Kidney epithelial cell (primary cell): ENCODE data around the gene FBXW11. TPM values are rescaled to one million over a fixed set of nuclear protein-coding genes. Genes with fewer than 3 reads are reported as not detected.
"Not testable (repeated sequence)": the region's sequence is repeated elsewhere in the genome, so short reads cannot be mapped to it uniquely, and the experiment has no call there.

Source experiments
- DNase-seq: peaks from one replicate; pipeline ENCODE4 v3.0.0-alpha.2; 2010; ENCODE audit warnings: low read depth
- H3K27me3 ChIP-seq: 2 replicates; pipeline ENCODE4 v1.6.0; 2011; ENCODE audit warnings: low read length; ENCODE audit not compliant: control insufficient read depth, insufficient read depth
- H3K36me3 ChIP-seq: 2 replicates; pipeline ENCODE4 v1.5.1; 2011; ENCODE audit warnings: low read length; ENCODE audit not compliant: control insufficient read depth, insufficient read depth
- H3K4me3 ChIP-seq: 2 replicates; pipeline ENCODE4 v1.5.1; 2011; ENCODE audit warnings: low read depth, mild to moderate bottlenecking, control low read depth, low read length
- CTCF ChIP-seq: IDR thresholded peaks from 2 replicates; pipeline ENCODE4 v1.5.1; 2011; ENCODE audit warnings: mild to moderate bottlenecking, moderate library complexity, low read length, control low read depth, inconsistent platforms; ENCODE audit not compliant: insufficient read depth, poor library complexity, severe bottlenecking
- total RNA-seq: library from RNA; depleted of rRNA; stranded (reverse); fragments of >200 nt; gene quantifications from 2 replicates; pipeline ENCODE4 v1.2.3, GENCODE V29; 2015

Gene FBXW11
- total RNA-seq, 1 donor from 2014 or later = 75.1 TPM

DNA sequence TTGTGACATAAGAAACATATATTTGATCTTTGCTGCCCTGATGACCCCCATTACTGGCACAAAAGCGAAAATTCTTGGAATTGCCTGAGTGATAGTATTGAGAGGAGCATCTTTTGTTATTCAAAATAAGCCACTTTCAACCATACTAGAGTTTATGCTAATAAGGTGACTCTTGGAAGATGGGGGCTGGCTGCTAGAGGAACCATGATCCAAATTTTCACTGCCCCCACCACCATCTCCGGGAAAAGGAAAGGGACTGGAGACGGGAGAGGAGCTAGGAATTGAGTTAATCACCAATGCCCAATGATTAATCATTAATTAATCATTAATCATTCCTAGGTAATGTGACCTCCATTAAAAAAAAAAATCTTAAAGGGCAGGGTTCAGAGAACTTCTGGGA, 25.6 kb downstream of the FBXW11 start:
- H3K4me3 ChIP-seq = no peak overlapping the region
- no peaks in the 10 kb centered on the region for H3K36me3 ChIP-seq
- H3K27me3 ChIP-seq = no peaks in the 10 kb centered on the region
- DNase-seq = no peak
- no peak for TF ChIP-seq CTCF

- DNase-seq = no peak
- TF ChIP-seq CTCF = no peak
Observed at GRCh38 chr5:171979606-171980005, 26.8 kb downstream of the FBXW11 start.

DNA sequence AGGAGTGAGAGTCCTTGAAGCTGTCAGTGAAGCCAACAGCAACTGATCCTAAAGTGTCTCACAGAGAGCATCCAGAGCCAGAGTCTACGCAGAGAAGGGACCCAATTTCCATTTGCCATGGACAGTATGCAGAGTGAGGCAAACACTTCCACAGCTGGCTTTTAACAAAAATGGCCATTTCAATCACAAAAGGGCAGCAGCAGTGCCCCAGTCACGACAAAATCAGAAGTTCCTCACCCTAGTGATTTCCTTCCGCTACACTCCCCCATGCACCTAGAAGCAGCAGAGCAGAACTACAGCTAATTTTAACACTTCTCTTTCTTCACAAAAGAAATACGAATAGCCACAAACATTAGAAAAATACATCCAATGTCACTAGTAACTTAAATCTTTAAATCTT, 27.9 kb downstream of the FBXW11 start:
- no peak for DNase-seq
- Histone ChIP-seq H3K36me3 (no peaks in the 10 kb centered on the region), H3K27me3 (no peaks in the 10 kb centered on the region), H3K4me3 (no peak overlapping the region)
- no peak for TF ChIP-seq CTCF

More at GRCh38 chr5:171979606-171980005, 26.8 kb downstream of the FBXW11 start:
- no peak overlapping the region for H3K4me3 ChIP-seq
- no peaks in the 10 kb centered on the region for H3K36me3 ChIP-seq
- no peaks in the 10 kb centered on the region for H3K27me3 ChIP-seq

GRCh38 chr5:171978016-171978415, 28.4 kb downstream of the FBXW11 start:
- no peak for DNase-seq
- Histone ChIP-seq H3K36me3 (no peaks in the 10 kb centered on the region), H3K4me3 (no peak overlapping the region), H3K27me3 (no peaks in the 10 kb centered on the region)
- no peak for TF ChIP-seq CTCF

GRCh38 chr5:171977244-171977950, 29.0 kb downstream of the FBXW11 start:
- not testable (repeated sequence) for H3K27me3 ChIP-seq, DNase-seq, H3K36me3 ChIP-seq, H3K4me3 ChIP-seq

DNA sequence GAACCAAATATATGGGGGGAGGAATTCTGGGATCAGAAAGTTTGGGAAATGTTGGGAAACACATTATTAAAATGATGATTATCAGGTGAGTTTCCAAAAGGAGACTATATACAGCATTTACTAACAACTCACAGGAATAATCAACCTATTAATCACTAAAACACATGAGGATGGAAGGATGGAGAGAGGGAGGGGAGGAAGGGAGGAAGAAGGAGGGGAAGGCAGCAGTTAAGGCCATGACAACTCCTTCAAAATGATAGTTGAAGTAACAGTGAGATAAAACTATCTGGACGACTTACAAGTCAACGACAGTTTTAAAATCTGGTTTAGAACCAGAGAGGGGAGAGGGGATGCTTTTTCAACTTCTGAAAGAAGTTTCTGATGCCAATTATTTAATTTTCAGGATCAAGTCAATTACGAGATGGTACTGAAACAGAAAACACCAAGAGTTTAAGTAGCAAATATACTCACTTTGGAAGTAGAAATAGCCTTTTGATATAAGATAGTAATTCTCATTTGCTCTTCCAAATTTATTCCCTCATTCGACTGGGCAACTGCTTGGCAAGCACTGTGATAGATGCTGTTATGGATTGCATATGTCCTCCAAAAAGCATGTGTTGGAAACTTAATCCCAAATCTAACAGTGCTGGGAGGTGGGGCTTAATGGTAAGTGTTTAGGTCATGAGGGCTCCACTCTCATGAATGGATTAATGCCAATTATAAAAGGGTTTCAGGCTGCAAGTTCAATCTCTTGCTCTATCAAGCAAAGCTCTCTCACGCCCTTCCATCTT, 30.4 kb downstream of the FBXW11 start:
- TF ChIP-seq CTCF = no peak
- no peak for DNase-seq

More for the DNA sequence above, 30.4 kb downstream of the FBXW11 start:
- Histone ChIP-seq H3K27me3 (no peaks in the 10 kb centered on the region), H3K36me3 (no peaks in the 10 kb centered on the region), H3K4me3 (no peak overlapping the region)
